A549 treated with CpdA at 1 μM for 4 hours (cell line): ENCODE measurements around the gene FAIM2. TPM values are rescaled to one million over a fixed set of nuclear protein-coding genes. Genes with fewer than 3 reads are reported as not detected.

Experiments used
- total RNA-seq: library from RNA; stranded (reverse); fragments of 200-300 nt; extraction: Qiagen RNA extraction; gene quantifications from 5 replicates; pipeline ENCODE4 v1.2.3, GENCODE V29; 2022; ENCODE audit warnings: low read depth

FAIM2 gene
- 0.06 to 0.14 TPM in 2 of 5 replicates, not detected in the others for total RNA-seq

GRCh38 chr12:49903700-49904423, at the start of gene FAIM2:
TSS of gene FAIM2 (minus strand) at chr12:49903900. CDS start at chr12:49903792, 108 bp downstream.

GRCh38 chr12:49950273-49951251, 46.9 kb upstream of the FAIM2 start, which contains the start of gene AQP2:
TSS of gene AQP2 (plus strand) at chr12:49950737. CDS start at chr12:49950831, 94 bp downstream.

GRCh38 chr12:49842519-49843352, 61.0 kb downstream of the FAIM2 start, which contains the start of gene BCDIN3D:
TSS of gene BCDIN3D (minus strand) at chr12:49843106. CDS start at chr12:49843087, 19 bp downstream.

GRCh38 chr12:49828133-49829091, 75.3 kb downstream of the FAIM2 start, which contains the start of gene NCKAP5L:
TSS of gene NCKAP5L (minus strand) at chr12:49828413. CDS start at chr12:49804044, 24,369 bp downstream.

Other genes starting within 250 kb of the FAIM2 start
- 1.6 to 2.2 TPM (median 1.9 TPM) in 5 replicates for gene FMNL3, start 196.5 kb downstream of the FAIM2 start, total RNA-seq
- 404 to 512 TPM (median 480 TPM) in 5 replicates for gene TMBIM6, start 162.3 kb downstream of the FAIM2 start, total RNA-seq
- 6.8 to 9.0 TPM (median 7.6 TPM) in 5 replicates for gene NCKAP5L, start 75.5 kb downstream of the FAIM2 start, total RNA-seq
- 4.7 to 5.1 TPM (median 4.7 TPM) in 5 replicates for gene BCDIN3D, start 60.8 kb downstream of the FAIM2 start, total RNA-seq
- not detected in 5 replicates for gene AQP2, start 46.8 kb upstream of the FAIM2 start, total RNA-seq
- gene AQP5, start 58.0 kb upstream of the FAIM2 start, total RNA-seq = not detected in 5 replicates
- gene AQP6, start 69.0 kb upstream of the FAIM2 start, total RNA-seq = not detected in 5 replicates
- gene RACGAP1, start 121.6 kb upstream of the FAIM2 start, total RNA-seq = 75.5 to 97.3 TPM (median 82.6 TPM) in 5 replicates
- gene ASIC1, start 153.7 kb upstream of the FAIM2 start, total RNA-seq = 4.8 to 7.1 TPM (median 5.9 TPM) in 5 replicates
- 69.5 to 78.9 TPM (median 73.6 TPM) in 5 replicates for gene SMARCD1, start 181.4 kb upstream of the FAIM2 start, total RNA-seq
- gene GPD1, start 200.1 kb upstream of the FAIM2 start, total RNA-seq = 0.10 to 0.32 TPM (median 0.20 TPM) in 4 of 5 replicates, not detected in the other
- 69.4 to 79.1 TPM (median 75.1 TPM) in 5 replicates for gene COX14, start 208.3 kb upstream of the FAIM2 start, total RNA-seq